HG03565 (cell line): Measurements from ENCODE around the gene GRAP2.
"Not testable (repeated sequence)": the region's sequence is repeated elsewhere in the genome, so short reads cannot be mapped to it uniquely, and the experiment has no call there.

Source experiments
- ATAC-seq: cut with Tn5 transposase; IDR thresholded peaks from one replicate; pipeline ENCODE4 v1.9.1; 2021; ENCODE audit warnings: mild to moderate bottlenecking, moderate library complexity; ENCODE audit not compliant: unreplicated experiment

The GRAP2 gene

GRCh38 chr22:39896313-39896996 lies 4.4 kb upstream of the GRAP2 start:
- ATAC-seq: no peak

DNA sequence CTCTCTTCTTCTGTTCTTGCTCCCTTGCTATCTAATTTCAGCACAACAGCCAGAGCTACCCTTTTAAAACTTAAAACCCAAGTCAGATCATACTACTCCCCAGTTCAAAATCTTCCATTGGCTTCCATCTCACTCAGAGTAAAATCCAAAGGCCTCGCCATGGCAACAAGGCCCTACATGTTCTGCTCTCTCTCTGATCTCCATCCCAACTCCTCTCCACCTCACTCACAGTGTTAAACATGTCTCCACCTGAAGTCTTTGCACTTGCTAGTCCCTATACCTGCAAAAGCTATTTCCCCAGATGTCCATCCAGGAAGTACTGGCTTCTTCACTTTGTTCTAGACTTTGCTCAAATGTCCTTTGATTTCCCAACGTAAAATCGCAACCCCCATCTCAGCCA lies 3.0 kb upstream of the GRAP2 start:
- ATAC-seq: no peak

GRCh38 chr22:39898997-39899396 lies 1.9 kb upstream of the GRAP2 start:
- ATAC-seq: peak; percentile 66

DNA sequence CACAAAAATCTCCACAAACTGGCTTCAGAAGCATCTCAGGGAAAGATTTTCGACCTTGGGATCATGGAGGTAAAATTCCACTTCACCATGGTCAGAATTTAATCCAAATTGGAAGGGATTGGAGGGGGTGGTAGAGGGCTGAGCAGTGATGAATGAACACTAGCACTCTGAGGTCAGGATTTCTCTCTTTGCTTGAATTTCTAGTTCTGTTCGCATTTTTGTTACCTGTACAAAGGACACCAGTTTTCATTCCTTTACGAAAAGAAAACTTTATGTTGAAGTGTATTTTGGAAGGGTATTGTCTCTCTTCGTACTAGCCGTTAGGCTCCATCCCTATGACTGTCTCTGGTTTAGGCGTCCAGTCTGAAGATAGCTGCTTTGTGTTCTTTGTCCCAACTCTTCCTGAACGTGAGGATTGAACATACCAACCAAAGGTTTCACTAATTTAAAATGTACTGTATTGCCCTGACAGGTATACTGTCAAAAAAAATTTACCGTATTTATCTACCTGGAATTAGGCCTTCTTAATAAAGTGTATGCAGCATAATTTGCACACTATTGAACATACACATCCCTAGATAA lies 772 bp downstream of the GRAP2 start:
- no peak for ATAC-seq

DNA sequence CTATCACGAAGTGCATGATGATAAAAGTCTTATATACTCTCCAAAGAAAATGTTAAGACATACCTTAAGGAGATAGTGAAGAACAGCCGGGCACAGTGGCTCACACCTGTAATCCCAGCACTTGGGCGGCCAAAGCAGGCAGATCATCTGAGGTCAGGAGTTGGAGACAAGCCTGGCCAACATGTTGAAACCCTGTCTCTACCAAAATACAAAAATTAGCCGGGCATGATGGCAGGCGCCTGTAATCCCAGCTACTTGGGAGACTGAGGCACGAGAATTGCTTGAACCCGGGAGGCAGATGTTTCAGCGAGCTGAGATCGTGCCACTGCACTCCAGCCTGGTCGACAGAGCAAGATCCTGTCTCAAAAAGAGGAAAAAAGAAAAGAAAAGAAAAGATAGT lies 3.1 kb downstream of the GRAP2 start:
- ATAC-seq: not testable (repeated sequence)

DNA sequence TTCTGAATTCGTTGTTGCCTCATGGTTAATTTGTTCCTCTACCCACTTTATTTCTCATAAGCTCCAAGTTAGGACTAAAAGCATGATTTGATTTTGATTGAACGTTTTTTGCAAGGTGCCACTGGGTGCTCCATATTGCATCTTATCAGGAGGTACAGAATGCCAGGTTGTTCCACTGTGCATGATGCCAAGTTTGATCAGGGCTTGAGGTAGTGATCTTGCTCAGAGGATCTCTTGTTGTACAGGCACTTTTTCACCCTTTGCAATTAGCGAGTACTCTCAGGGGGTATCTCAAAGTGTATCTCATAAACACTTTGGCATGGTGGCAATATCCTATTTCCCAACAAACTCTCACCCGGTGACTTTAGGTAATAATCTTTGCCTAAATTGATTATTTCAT lies 4.0 kb downstream of the GRAP2 start:
- no peak for ATAC-seq

DNA sequence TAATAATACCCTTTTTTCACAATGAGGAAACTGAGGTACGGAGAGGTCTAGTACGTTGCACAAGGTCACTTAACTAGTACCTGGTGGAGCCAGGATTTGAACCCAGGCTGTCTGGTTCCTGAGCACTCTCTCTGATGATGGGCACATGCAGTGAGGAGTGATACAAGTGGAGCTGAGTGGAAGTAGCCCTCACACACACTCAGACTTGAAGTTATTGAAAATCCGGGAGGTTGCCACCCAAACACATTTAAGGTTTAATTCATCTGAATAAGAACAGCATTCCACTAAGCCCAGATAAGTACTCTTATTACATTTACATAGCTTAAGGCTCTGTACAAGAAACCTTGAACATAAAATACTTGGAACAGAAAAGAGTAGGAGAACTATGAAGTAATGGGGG lies 4.8 kb downstream of the GRAP2 start:
- no peak for ATAC-seq

- no peak for ATAC-seq
Measured at GRCh38 chr22:39906207-39906606, 5.3 kb downstream of the GRAP2 start.

DNA sequence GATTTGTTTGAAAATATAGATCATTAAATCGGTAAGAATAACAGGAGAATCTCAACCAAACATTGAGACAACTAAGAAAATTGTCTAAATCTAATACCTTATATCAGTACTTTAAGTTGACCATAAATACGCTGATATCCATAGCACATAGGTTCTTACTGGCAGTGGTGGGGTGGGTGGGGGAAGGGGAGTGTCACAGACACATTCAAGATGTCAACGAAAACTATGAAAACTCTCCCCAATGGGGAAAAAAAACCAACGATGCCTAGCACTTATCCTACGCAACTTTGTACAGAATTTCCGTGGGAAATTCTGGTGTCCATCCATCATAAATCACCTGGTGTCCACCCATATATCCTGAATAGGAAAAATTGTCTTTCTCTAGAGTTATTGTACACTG lies 6.2 kb downstream of the GRAP2 start:
- ATAC-seq: no peak

DNA sequence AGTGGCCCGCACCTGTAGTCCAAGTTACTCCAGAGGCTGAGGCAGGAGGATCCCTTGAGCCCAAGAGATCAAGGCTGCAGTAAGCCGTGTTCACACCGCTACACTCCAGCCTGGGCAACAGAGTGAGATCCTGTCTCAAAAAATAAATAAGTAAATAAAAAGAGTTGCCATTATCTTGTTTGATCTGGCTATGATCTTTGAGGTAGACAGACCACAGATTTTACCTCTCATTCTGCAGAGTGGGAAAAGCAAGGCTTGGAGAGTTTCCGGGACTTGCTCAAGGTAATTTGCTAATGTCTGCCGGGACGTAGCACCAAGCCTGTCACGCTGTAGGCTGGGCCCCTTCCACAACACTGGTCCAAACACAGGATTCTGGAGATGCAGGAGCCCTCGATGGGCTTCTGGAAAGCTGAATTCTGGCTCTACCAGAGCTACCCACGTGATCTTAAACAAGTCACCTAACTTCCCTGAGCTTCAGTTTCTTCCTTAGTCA lies 6.8 kb downstream of the GRAP2 start:
- no peak for ATAC-seq

DNA sequence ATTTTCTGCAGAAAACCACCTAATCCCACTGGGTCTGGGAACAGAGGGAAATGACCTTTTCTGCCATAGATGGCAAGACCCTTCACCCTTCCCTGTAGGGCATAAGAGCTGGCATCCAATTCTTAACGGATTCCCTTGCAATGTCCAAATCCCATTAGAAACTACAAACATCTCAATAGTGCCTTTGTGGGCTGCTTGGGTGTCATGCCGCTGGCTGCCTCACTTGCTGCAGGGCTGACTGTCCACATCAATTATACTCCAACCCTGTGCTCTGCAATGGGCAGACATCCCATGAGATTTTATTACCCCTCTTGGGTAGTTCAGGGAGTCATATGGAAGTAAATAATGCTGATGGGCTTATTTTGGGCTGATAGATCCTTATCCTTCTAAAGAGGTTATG lies 7.3 kb downstream of the GRAP2 start:
- ATAC-seq: no peak

GRCh38 chr22:39908737-39909136 lies 7.9 kb downstream of the GRAP2 start:
- no peak for ATAC-seq

DNA sequence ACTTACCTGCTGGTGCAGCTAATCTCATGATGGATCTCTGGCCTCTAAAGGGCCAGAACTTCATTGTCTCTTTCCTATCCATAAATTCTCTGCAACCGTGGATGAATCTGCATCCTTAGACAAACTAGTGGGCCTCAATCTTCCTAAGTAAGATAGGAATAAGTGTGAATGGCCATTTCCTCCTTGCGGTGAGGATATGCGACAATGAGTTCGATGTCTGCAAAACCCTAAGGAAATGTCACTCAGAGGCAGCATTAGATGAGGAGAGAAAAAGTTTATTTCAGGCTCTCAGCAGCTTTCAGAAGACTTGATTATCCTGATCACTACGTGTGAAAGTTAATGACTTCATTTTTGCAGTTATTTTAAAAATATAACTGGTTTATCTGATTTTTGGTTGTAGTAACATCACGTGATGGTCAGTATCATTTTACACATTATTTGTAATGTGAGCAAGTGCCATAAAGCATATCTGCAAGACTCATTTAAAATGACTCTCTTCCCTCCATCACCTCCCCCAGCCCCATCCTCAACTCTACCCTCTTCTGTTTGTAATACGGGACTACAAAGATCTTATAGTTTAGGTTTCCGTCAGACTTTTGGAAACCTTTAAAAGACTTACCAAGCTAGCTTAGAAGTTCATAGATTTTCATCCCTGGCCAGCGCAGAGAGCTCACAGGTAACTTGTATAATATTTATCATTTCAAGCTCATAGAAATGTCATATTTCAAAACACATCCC lies 10.2 kb downstream of the GRAP2 start:
- no peak for ATAC-seq

DNA sequence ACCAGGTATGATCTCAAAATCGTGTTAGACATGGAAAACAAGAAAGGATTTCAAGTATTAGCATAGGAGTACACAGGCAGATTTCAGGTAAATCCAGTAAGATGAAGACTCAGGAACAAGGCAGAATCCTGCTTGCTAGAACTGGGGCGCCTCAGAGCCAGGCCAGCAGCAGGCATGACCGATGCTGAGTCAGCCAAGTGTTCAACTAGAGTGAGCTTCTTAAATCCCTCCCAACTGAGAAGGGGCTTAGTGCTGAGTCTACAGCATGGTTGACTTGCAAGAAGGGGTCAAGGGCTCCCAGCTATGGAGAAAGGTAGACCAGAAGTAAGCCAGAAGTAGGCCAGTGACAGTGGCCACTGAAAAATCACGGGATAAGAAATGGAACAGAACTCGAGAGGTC lies 12.4 kb downstream of the GRAP2 start:
- ATAC-seq: no peak

DNA sequence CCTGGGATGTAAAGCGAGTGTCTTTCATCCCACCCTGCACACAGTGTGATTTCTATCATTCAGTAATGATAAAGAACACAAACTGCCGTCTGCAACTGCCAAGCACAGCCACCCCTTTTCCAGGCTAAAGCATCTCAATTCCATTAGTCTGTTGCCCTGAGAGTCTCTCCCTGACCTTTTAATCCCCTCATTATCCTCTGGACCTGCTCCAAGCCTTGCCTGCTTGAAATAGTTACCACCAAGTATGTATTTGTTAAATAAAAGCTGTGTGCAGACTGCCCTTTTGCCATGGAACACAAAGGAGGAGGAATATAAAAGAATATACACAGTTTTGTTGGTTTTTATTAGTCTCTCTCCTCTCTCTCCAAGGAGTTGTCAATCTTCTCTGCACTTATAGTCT lies 13.0 kb downstream of the GRAP2 start:
- no peak for ATAC-seq

- ATAC-seq: no peak
Measured at GRCh38 chr22:39914584-39914983, 13.7 kb downstream of the GRAP2 start.

GRCh38 chr22:39915295-39915726 lies 14.4 kb downstream of the GRAP2 start:
- no peak for ATAC-seq

DNA sequence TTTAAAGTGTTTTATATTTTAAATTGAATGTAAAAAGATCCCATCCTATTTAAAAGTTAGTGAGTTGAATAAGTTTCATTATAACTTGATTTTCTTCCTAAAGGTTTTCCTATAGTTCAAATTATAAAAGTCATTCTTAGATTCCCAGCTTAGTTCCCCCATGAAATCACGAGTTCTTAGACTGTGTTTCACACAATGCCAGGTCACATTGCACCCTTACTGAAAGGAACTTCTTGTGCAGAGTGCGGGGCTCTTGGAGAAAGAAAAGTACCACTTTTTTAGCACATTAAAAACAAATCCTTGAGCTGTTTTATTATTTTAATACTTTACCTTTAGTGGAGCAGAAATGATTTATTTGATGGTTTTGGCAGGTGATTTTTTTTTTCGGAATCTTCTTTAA lies 15.6 kb downstream of the GRAP2 start:
- ATAC-seq: no peak

- ATAC-seq: no peak
Measured at GRCh38 chr22:39917197-39917643, 16.3 kb downstream of the GRAP2 start.

DNA sequence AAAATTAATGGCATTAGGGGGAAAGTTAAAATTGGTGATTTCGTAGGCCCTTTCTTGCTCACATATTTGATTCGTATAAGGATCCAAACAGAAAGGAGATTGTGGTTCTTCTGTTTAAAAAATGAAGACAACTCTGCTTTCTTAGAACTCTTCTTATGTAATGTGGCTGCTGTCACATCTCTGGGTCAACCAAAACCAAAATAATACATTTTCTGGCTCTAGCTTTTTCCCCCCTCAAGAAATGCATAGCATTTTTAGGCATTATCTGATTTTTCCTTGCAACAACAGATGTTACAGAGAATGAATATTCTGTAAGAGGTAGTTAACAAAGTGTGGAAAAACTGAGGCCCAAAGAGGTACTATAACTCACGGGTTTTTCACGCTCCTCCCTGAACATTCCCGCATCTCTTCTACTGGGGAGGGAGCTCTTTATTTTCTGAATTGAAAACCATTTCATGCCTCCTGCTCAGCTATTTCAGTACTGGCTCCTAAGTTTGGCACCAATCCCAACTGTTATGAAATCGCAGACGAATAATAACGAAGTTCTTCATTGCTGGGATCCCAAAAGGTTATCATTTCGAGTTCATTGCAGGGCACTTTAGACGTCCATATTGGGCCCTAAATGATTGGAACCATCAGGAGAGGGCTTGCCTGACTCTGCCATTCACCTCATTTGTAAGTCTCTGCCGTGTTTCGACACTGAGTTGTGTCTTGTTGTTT lies 17.1 kb downstream of the GRAP2 start:
- ATAC-seq: no peak

GRCh38 chr22:39920134-39920743 lies 19.4 kb downstream of the GRAP2 start:
- ATAC-seq: no peak
